Measurements from ENCODE around the gene PSMB9.

DNA sequence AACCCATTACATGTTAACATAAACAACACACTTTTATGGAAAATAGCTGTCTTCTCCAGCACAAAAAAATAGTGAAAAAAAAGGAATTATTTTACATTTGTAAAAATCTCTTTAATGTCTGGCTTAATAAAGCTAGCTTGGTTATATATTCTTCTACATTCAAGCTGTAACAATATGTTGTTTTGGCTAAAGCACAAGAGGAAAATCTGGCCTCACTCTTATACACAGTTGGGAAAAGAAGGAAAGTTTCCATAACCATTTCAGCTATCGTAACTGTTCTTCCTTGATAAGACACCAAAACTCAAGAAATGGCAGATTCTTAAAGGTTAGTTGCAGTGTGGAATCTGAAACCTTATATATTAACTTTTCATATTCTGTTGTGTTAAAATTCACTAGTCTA is 44.8 kb upstream of the PSMB9 start:
- TF ChIP-seq, protein P1, sequence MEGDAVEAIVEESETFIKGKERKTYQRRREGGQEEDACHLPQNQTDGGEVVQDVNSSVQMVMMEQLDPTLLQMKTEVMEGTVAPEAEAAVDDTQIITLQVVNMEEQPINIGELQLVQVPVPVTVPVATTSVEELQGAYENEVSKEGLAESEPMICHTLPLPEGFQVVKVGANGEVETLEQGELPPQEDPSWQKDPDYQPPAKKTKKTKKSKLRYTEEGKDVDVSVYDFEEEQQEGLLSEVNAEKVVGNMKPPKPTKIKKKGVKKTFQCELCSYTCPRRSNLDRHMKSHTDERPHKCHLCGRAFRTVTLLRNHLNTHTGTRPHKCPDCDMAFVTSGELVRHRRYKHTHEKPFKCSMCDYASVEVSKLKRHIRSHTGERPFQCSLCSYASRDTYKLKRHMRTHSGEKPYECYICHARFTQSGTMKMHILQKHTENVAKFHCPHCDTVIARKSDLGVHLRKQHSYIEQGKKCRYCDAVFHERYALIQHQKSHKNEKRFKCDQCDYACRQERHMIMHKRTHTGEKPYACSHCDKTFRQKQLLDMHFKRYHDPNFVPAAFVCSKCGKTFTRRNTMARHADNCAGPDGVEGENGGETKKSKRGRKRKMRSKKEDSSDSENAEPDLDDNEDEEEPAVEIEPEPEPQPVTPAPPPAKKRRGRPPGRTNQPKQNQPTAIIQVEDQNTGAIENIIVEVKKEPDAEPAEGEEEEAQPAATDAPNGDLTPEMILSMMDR (IDR thresholded peaks at IDR 0.05; ENCODE audit: low read depth, low read length, poor library complexity, severe bottlenecking), result no peak
- no peak for TF ChIP-seq EZH2phosphoT487 (IDR thresholded peaks at IDR 0.05; ENCODE audit: borderline replicate concordance, low read length)
